ENCODE measurements around the gene SMG1. TPM values are rescaled to one million over a fixed set of nuclear protein-coding genes. Genes with fewer than 3 reads are reported as not detected.
A peak's percentile ranks its signal among the peaks of the same experiment; 100 is the strongest.
"Not testable (repeated sequence)": the region's sequence is repeated elsewhere in the genome, so short reads cannot be mapped to it uniquely, and the experiment has no call there.

Gene SMG1
- total and polyA plus RNA-seq, 2 of the 13 experiments (the other 11 are each of a cell fraction or from before 2014, with no cell fraction given): 48.7 to 53.7 TPM

DNA sequence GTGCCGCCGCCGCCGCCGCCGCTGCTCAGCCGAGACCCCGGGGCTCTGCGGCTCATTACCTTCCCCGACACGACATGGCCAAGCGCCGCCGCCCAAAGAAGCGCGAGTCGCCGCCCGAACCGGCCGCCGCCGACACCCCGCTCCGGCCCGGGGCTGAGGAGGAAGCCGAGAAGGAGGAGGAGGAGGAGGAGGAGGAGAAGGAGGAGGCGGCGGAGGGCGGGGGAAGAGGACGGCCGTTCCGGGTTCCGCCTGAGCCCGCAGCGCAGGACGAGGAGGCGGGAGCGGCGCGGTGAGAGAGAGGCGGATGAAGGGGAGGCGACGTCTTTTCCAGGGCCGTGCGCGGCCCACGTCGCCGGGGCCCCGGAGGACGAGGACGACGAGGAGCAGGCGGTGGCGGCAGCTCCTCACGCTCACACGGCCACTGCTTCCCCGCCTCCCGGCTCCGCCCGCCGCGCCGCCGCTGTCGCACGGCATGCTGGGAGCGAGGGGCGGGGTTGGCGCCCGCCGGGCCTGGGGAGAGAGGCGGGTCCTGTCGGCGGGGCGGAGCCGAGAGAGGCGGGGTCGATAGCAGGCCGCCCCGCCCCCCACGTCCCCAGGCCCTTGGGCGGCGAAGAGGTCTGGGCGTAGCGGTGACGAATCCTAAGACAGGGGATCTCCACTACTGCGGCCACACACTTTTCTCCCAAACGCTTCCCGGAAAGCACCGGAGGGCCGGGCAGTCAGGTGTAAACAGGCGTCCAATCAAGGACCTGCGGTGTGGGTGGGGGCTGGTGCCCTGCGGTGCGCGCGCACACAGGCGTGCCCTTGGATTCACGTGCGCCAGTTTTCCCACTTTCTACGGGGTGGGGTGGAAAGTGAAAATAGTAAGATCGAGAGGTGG is at the start of gene SMG1 (continued):
- TF ChIP-seq ATF7 (IDR thresholded peaks at IDR 0.05): not testable (repeated sequence)
- TF ChIP-seq ATF7 (CRISPR knock-in tag; IDR thresholded peaks at IDR 0.05) (0 out of 2 replicates have a peak, but pooled peaks have one; percentile 13), ZBTB20 (CRISPR knock-in tag; IDR thresholded peaks at IDR 0.05; ENCODE audit: borderline replicate concordance, low read depth) (peak; percentile 24; the same call in 1 of the 2 replicates), PHF8 (CRISPR knock-in tag; IDR thresholded peaks at IDR 0.05) (peak; percentile 85), MXD1 (CRISPR knock-in tag; IDR thresholded peaks at IDR 0.05) (peak; percentile 97), NRL (CRISPR knock-in tag; IDR thresholded peaks at IDR 0.05; ENCODE audit: borderline replicate concordance) (peak; percentile 92; the same call in 1 of the 2 replicates), GZF1 (CRISPR knock-in tag; IDR thresholded peaks at IDR 0.05) (peak; percentile 35; the same call in 1 of the 2 replicates), THAP11 (CRISPR knock-in tag; IDR thresholded peaks at IDR 0.05) (peak; percentile 81), ZNF614 (CRISPR knock-in tag; IDR thresholded peaks at IDR 0.05; ENCODE audit: borderline replicate concordance) (peak; percentile 84), ZFP1 (CRISPR knock-in tag; IDR thresholded peaks at IDR 0.05) (peak; percentile 55; the same call in 1 of the 2 replicates), FOXJ3 (CRISPR knock-in tag; IDR thresholded peaks at IDR 0.05; ENCODE audit: borderline replicate concordance) (peak; percentile 61; the same call in 1 of the 2 replicates), AKNA (CRISPR knock-in tag; IDR thresholded peaks at IDR 0.05; ENCODE audit: borderline replicate concordance) (0 out of 2 replicates have a peak, but pooled peaks have one; percentile 82), ZNF747 (CRISPR knock-in tag; IDR thresholded peaks at IDR 0.05; ENCODE audit: borderline replicate concordance) (peak; percentile 93; the same call in 1 of the 2 replicates), ZNF33B (CRISPR knock-in tag; IDR thresholded peaks at IDR 0.05) (peak; percentile 81), NPAS2 (CRISPR knock-in tag; IDR thresholded peaks at IDR 0.05; ENCODE audit: borderline replicate concordance) (peak; percentile 89; the same call in 1 of the 2 replicates)
- TF ChIP-seq, protein P1, sequence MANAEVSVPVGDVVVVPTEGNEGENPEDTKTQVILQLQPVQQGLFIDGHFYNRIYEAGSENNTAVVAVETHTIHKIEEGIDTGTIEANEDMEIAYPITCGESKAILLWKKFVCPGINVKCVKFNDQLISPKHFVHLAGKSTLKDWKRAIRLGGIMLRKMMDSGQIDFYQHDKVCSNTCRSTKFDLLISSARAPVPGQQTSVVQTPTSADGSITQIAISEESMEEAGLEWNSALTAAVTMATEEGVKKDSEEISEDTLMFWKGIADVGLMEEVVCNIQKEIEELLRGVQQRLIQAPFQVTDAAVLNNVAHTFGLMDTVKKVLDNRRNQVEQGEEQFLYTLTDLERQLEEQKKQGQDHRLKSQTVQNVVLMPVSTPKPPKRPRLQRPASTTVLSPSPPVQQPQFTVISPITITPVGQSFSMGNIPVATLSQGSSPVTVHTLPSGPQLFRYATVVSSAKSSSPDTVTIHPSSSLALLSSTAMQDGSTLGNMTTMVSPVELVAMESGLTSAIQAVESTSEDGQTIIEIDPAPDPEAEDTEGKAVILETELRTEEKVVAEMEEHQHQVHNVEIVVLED (CRISPR knock-in tag; IDR thresholded peaks at IDR 0.05; ENCODE audit: borderline replicate concordance): peak; percentile 88
- TF ChIP-seq, protein P2, sequence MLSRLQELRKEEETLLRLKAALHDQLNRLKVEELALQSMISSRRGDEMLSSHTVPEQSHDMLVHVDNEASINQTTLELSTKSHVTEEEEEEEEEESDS (CRISPR knock-in tag; IDR thresholded peaks at IDR 0.05; ENCODE audit: borderline replicate concordance): peak; percentile 95
- TF ChIP-seq, protein P3, sequence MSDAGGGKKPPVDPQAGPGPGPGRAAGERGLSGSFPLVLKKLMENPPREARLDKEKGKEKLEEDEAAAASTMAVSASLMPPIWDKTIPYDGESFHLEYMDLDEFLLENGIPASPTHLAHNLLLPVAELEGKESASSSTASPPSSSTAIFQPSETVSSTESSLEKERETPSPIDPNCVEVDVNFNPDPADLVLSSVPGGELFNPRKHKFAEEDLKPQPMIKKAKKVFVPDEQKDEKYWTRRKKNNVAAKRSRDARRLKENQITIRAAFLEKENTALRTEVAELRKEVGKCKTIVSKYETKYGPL (CRISPR knock-in tag; IDR thresholded peaks at IDR 0.05): peak; percentile 22; the same call in 1 of the 2 replicates
